Measurements from ENCODE around the gene FBXL19.
A peak's percentile ranks its signal among the peaks of the same experiment; 100 is the strongest.
"Not testable (repeated sequence)": the region's sequence is repeated elsewhere in the genome, so short reads cannot be mapped to it uniquely, and the experiment has no call there.

FBXL19 gene

GRCh38 chr16:30923554-30924075 lies at the start of gene FBXL19:
Gene FBXL19, plus strand, starts transcription at chr16:30923572. Its CDS starts 2,183 bp downstream, at chr16:30925755.
- DNase-seq (ENCODE audit: low read depth): no peak

- no peak for DNase-seq (ENCODE audit: low read depth)
Measured at GRCh38 chr16:30874244-30874820, 49.0 kb upstream of the FBXL19 start.

GRCh38 chr16:30874821-30875717 lies 48.3 kb upstream of the FBXL19 start:
- DNase-seq (ENCODE audit: low read depth): peak; percentile 87

- no peak for DNase-seq (ENCODE audit: low read depth)
Measured at GRCh38 chr16:30875871-30876801, 47.2 kb upstream of the FBXL19 start.

- DNase-seq (ENCODE audit: low read depth): no peak
Measured at GRCh38 chr16:30876867-30877266, 46.5 kb upstream of the FBXL19 start.

- DNase-seq (ENCODE audit: low read depth): no peak
Measured at GRCh38 chr16:30882429-30883310, 40.7 kb upstream of the FBXL19 start.

- no peak for DNase-seq (ENCODE audit: low read depth)
Measured at GRCh38 chr16:30884760-30885159, 38.6 kb upstream of the FBXL19 start.

GRCh38 chr16:30885196-30885595 lies 38.2 kb upstream of the FBXL19 start:
- DNase-seq (ENCODE audit: low read depth): no peak

GRCh38 chr16:30886145-30886544 lies 37.2 kb upstream of the FBXL19 start:
- no peak for DNase-seq (ENCODE audit: low read depth)

GRCh38 chr16:30887927-30888326 lies 35.4 kb upstream of the FBXL19 start:
- DNase-seq (ENCODE audit: low read depth): no peak

- DNase-seq (ENCODE audit: low read depth): no peak
Measured at GRCh38 chr16:30888856-30889499, 34.4 kb upstream of the FBXL19 start.

- DNase-seq (ENCODE audit: low read depth): no peak
Measured at GRCh38 chr16:30889721-30890120, 33.7 kb upstream of the FBXL19 start.

- not testable (repeated sequence) for DNase-seq (ENCODE audit: low read depth)
Measured at GRCh38 chr16:30891043-30891823, 32.1 kb upstream of the FBXL19 start.

- no peak for DNase-seq (ENCODE audit: low read depth)
Measured at GRCh38 chr16:30892670-30893416, 30.5 kb upstream of the FBXL19 start.

GRCh38 chr16:30893417-30893743 lies 30.0 kb upstream of the FBXL19 start:
- DNase-seq (ENCODE audit: low read depth): no peak

- peak; percentile 69 for DNase-seq (ENCODE audit: low read depth)
Measured at GRCh38 chr16:30893744-30894539, 29.4 kb upstream of the FBXL19 start, which contains the start of gene BCL7C. Gene BCL7C, minus strand, starts transcription at chr16:30894077. Its CDS starts 133 bp downstream, at chr16:30893944.

- DNase-seq (ENCODE audit: low read depth): no peak
Measured at GRCh38 chr16:30894540-30895368, 28.6 kb upstream of the FBXL19 start.
